Natural killer cell (primary cell): ENCODE data around the gene C5orf58. TPM values are rescaled to one million over a fixed set of nuclear protein-coding genes. Genes with fewer than 3 reads are reported as not detected.

Experiments used
- ATAC-seq, 3 donors: fragments of 150-1000 bp in 2 of 3; fragments of 200-7000 bp in 1 of 3; cut with Tn5 transposase; 1 replicate in 1 of 3; 2 replicates in 2 of 3; pipeline ENCODE4 v1.10.0; 2021; ENCODE audit warnings: mild to moderate bottlenecking in 2 of 3, moderate library complexity in 2 of 3
- DNase-seq, 2 donors: peaks; one replicate each; pipeline versions ENCODE4 v3.0.0 to v3.0.0-alpha.2; 2013 to 2021; ENCODE audit warnings: mixed read lengths in 1 of 2
- H3K27ac ChIP-seq: one replicate; pipeline ENCODE4 v1.5.1; 2013; ENCODE audit warnings: mild to moderate bottlenecking, low read length
- H3K27me3 ChIP-seq: one replicate; pipeline ENCODE4 v1.6.1; 2013; ENCODE audit warnings: low read length; ENCODE audit not compliant: control insufficient read depth, insufficient read depth
- H3K36me3 ChIP-seq: one replicate; pipeline ENCODE4 v1.6.1; 2013; ENCODE audit warnings: low read length; ENCODE audit not compliant: control insufficient read depth, insufficient read depth
- H3K4me1 ChIP-seq: one replicate; pipeline ENCODE4 v1.6.1; 2013; ENCODE audit warnings: low read length; ENCODE audit not compliant: control insufficient read depth, insufficient read depth
- H3K4me3 ChIP-seq: one replicate; pipeline ENCODE4 v1.5.1; 2013; ENCODE audit warnings: low read length
- H3K9me3 ChIP-seq: one replicate; pipeline ENCODE4 v1.6.1; 2013; ENCODE audit warnings: low read length; ENCODE audit not compliant: control insufficient read depth, insufficient read depth
- H3K27ac Mint-ChIP-seq, 2 donors: one replicate each; pipeline ENCODE4 v1.8.0; 2022; ENCODE audit warnings: mild to moderate bottlenecking in 2 of 2, mixed read lengths in 2 of 2, moderate library complexity in 1 of 2
- H3K27me3 Mint-ChIP-seq, 2 donors: one replicate each; pipeline ENCODE4 v1.8.0; 2022; ENCODE audit warnings: low read depth in 2 of 2, mixed read lengths in 2 of 2
- H3K36me3 Mint-ChIP-seq: one replicate; pipeline ENCODE4 v1.8.0; 2022; ENCODE audit warnings: mixed read lengths
- H3K4me1 Mint-ChIP-seq, 2 donors: one replicate each; pipeline ENCODE4 v1.8.0; 2022; ENCODE audit warnings: mixed read lengths in 2 of 2
- H3K4me3 Mint-ChIP-seq: one replicate; pipeline ENCODE4 v1.8.0; 2022; ENCODE audit warnings: mild to moderate bottlenecking, moderate library complexity, mixed read lengths
- H3K9me3 Mint-ChIP-seq, 2 donors: one replicate each; pipeline ENCODE4 v1.8.0; 2022; ENCODE audit warnings: mixed read lengths in 2 of 2
- WGBS: methylation state at CpG from one replicate; pipeline ENCODE4 v1.1.7; 2013; ENCODE audit warnings: missing lambda C conversion rate; ENCODE audit not compliant: insufficient coverage; 5-methylcytosine and 5-hydroxymethylcytosine counted together
- intact Hi-C: fragments of 100-400 bp; cut with micrococcal nuclease; formaldehyde crosslinking; loops from one replicate; pipeline ENCODE4 v1.14.2; 2022
- total RNA-seq, 4 donors: library from RNA; stranded (reverse); fragments of 120-200 nt in 1 of 4; gene quantifications; one replicate each; pipeline versions ENCODE4 v1.2.3 to v1.2.4, GENCODE V29; 2013 to 2022
- TF ChIP-seq, protein P1 (sequence below): fragments of 200-600 bp; IDR thresholded peaks from one replicate; pipeline ENCODE4 v1.8.0; 2022; ENCODE audit warnings: antibody characterized with exemption

The C5orf58 gene
- total RNA-seq, 3 donors from 2014 or later (not counting 1 experiment from before 2014, with no cell fraction given): not detected

DNA sequence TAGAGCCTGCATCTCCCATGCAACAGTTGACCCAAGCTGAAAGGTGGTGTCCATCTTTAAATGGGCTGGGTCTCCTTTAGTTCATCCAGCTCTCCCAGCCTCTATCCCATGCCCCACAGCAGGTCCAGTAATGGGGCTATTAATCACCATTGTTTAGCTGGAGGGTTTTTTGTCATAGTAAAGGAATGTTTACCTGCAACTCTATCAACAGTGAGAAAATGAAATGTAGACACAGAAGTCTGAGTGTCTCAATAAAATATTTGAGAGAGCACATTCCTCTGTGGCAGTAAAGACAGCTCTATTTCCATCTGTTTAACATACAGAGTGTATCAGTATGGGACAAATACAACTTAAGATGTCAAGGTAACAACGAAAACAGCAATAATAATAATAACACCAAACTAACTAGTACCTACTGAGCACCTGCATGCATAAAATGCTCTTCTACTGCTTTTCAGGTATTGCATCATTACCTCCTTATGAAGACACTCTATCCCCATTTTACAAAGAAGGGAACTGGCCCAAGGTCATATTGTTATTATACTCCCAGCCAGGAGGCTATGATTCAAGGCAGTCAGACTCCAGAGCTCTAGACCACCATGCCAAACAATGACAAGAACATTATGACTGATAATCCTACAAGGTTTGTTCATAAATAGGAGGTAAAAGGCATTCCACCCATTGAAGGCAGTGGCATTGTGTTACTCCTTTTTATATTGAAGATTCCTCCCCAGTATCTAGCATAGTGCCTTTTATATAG is 21.0 kb upstream of the C5orf58 start:
- DNase-seq: no peak
- H3K27ac Mint-ChIP-seq: no peak overlapping the region
- ATAC-seq: no peak
- Histone ChIP-seq H3K27ac (no peak overlapping the region), H3K27me3 (no peaks in the 10 kb centered on the region), H3K4me1 (no peaks in the 10 kb centered on the region), H3K4me3 (no peak overlapping the region), H3K36me3 (no peaks in the 10 kb centered on the region), H3K9me3 (no peaks in the 10 kb centered on the region)
- intact Hi-C loops: no loop called here
- H3K4me1 Mint-ChIP-seq: no peaks in the 10 kb centered on the region
- TF ChIP-seq, protein P1, sequence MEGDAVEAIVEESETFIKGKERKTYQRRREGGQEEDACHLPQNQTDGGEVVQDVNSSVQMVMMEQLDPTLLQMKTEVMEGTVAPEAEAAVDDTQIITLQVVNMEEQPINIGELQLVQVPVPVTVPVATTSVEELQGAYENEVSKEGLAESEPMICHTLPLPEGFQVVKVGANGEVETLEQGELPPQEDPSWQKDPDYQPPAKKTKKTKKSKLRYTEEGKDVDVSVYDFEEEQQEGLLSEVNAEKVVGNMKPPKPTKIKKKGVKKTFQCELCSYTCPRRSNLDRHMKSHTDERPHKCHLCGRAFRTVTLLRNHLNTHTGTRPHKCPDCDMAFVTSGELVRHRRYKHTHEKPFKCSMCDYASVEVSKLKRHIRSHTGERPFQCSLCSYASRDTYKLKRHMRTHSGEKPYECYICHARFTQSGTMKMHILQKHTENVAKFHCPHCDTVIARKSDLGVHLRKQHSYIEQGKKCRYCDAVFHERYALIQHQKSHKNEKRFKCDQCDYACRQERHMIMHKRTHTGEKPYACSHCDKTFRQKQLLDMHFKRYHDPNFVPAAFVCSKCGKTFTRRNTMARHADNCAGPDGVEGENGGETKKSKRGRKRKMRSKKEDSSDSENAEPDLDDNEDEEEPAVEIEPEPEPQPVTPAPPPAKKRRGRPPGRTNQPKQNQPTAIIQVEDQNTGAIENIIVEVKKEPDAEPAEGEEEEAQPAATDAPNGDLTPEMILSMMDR: no peak
- H3K4me3 Mint-ChIP-seq: no peak overlapping the region
- H3K36me3 Mint-ChIP-seq: no peaks in the 10 kb centered on the region
- 80% methylated on average over 1 of the region's 1 CpG for WGBS
- H3K27me3 Mint-ChIP-seq: peaks cover 8 to 24% of the 10 kb centered on the region in 2 donors
- no peaks in the 10 kb centered on the region for H3K9me3 Mint-ChIP-seq

DNA sequence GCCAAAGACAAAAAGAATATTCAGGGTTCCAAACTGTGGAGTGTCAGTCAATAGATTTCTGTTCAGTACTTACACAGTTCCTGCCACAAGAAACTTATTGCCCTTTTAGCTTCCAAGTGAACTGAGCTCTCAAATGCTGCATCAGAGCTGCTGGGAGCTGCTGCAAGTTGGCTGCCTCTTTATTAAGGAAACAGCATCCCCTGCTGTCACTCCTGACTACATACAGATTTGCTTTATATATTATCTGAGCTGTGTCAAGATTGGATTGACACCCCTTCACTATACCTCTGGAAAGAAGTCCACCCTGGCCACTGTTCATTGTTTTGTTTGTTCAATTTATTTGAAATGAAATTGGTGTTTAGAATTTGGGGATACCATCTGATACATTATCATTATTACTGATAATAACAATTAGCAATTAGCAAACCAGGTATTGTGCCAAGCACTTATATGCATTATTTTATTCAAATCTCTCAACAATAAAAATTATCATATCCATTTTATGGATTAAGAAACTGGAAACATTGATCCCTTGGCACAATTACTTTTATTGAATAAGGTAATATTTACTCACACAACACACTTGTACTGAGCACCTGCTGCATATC is 16.4 kb upstream of the C5orf58 start:
- H3K4me1 Mint-ChIP-seq: no peaks in the 10 kb centered on the region
- no peak for ATAC-seq
- DNase-seq: peak in 1 of 2 donors; percentile 42
- H3K27me3 Mint-ChIP-seq: peaks cover 0 to 3% of the 10 kb centered on the region in 2 donors
- Histone ChIP-seq H3K27ac (no peak overlapping the region), H3K27me3 (no peaks in the 10 kb centered on the region), H3K9me3 (no peaks in the 10 kb centered on the region), H3K4me1 (no peaks in the 10 kb centered on the region), H3K36me3 (no peaks in the 10 kb centered on the region), H3K4me3 (no peak overlapping the region)
- no peaks in the 10 kb centered on the region for H3K36me3 Mint-ChIP-seq
- no peaks in the 10 kb centered on the region for H3K9me3 Mint-ChIP-seq
- intact Hi-C loops: no loop called here
- no peak overlapping the region for H3K4me3 Mint-ChIP-seq
- no peak overlapping the region for H3K27ac Mint-ChIP-seq
- TF ChIP-seq, protein P1: no peak

DNA sequence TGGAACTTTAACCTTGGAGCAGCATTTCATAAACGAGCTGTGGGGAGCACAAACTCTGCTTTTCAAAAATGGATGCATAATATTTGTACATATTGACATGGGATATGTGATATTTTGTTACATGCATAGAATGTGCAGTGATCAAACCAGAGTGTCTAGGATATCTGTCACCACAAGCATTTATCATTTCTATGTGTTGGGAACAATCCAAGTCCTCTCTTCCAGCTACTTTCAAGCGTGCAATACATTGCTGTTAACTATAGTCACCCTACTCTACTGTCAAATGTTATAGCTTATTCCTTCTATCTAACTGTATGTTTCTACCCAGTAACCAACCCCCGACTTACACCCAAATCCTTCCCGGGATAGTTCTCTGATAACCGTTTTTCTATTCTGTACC is 15.0 kb upstream of the C5orf58 start:
- intact Hi-C loops: no loop called here

More for the DNA sequence above, 15.0 kb upstream of the C5orf58 start:
- Mint-ChIP-seq H3K9me3 (no peaks in the 10 kb centered on the region), H3K27me3 (no peaks in the 10 kb centered on the region), H3K36me3 (no peaks in the 10 kb centered on the region), H3K4me1 (no peaks in the 10 kb centered on the region), H3K4me3 (no peak overlapping the region), H3K27ac (no peak overlapping the region)
- WGBS: 89% methylated on average over 5 of the region's 5 CpGs
- ATAC-seq (no peak), DNase-seq (no peak)
- no peak overlapping the region for H3K27ac ChIP-seq
- H3K4me3 ChIP-seq: no peak overlapping the region
- no peaks in the 10 kb centered on the region for H3K9me3 ChIP-seq
- H3K27me3 ChIP-seq: no peaks in the 10 kb centered on the region
- no peaks in the 10 kb centered on the region for H3K36me3 ChIP-seq
- TF ChIP-seq, protein P1: no peak
- no peaks in the 10 kb centered on the region for H3K4me1 ChIP-seq
